ENCODE results near the gene NT5E.

Gene NT5E

GRCh38 chr6:85419046-85419759 lies 30.7 kb upstream of the NT5E start:
- Mint-ChIP-seq H3K36me3 (ENCODE audit: low read depth) (no peaks in the 10 kb centered on the region), H3K9me3 (no peaks in the 10 kb centered on the region), H3K27me3 (ENCODE audit: low read depth) (no peaks in the 10 kb centered on the region), H3K4me3 (no peak overlapping the region), H3K4me1 (peaks cover 25% of the 10 kb centered on the region), H3K27ac (peak overlapping the region; percentile 60 to 77 (median 73))
- TF ChIP-seq CTCF (IDR thresholded peaks at IDR 0.05; ENCODE audit: unreplicated experiment in 3 of 3): no peak

- Mint-ChIP-seq H3K4me1 (peaks cover 25% of the 10 kb centered on the region), H3K4me3 (no peak overlapping the region), H3K9me3 (peaks cover 4% of the 10 kb centered on the region), H3K36me3 (ENCODE audit: low read depth) (no peaks in the 10 kb centered on the region), H3K27me3 (ENCODE audit: low read depth) (no peaks in the 10 kb centered on the region), H3K27ac (no peak overlapping the region)
- no peak for TF ChIP-seq CTCF (IDR thresholded peaks at IDR 0.05; ENCODE audit: unreplicated experiment in 3 of 3)
These were observed 29.3 kb upstream of the NT5E start for GRCh38 chr6:85420551-85420950.

GRCh38 chr6:85421181-85421580 lies 28.7 kb upstream of the NT5E start:
- no peaks in the 10 kb centered on the region for H3K27me3 Mint-ChIP-seq (ENCODE audit: low read depth)
- H3K4me3 Mint-ChIP-seq: no peak overlapping the region
- no peaks in the 10 kb centered on the region for H3K36me3 Mint-ChIP-seq (ENCODE audit: low read depth)
- TF ChIP-seq CTCF (IDR thresholded peaks at IDR 0.05; ENCODE audit: unreplicated experiment in 3 of 3): no peak
- peaks cover 8% of the 10 kb centered on the region for H3K9me3 Mint-ChIP-seq
- peak overlapping the region in 1 of 3 experiments; percentile 5 for H3K27ac Mint-ChIP-seq
- peaks cover 21% of the 10 kb centered on the region for H3K4me1 Mint-ChIP-seq

GRCh38 chr6:85421972-85422371 lies 27.9 kb upstream of the NT5E start:
- Mint-ChIP-seq H3K4me1 (peaks cover 17% of the 10 kb centered on the region), H3K4me3 (no peak overlapping the region), H3K36me3 (ENCODE audit: low read depth) (no peaks in the 10 kb centered on the region), H3K27me3 (ENCODE audit: low read depth) (no peaks in the 10 kb centered on the region), H3K9me3 (peaks cover 12% of the 10 kb centered on the region), H3K27ac (no peak overlapping the region)
- no peak for TF ChIP-seq CTCF (IDR thresholded peaks at IDR 0.05; ENCODE audit: unreplicated experiment in 3 of 3)

- Mint-ChIP-seq H3K4me1 (peaks cover 13% of the 10 kb centered on the region), H3K36me3 (ENCODE audit: low read depth) (no peaks in the 10 kb centered on the region), H3K27me3 (ENCODE audit: low read depth) (no peaks in the 10 kb centered on the region), H3K4me3 (no peak overlapping the region), H3K27ac (no peak overlapping the region), H3K9me3 (peaks cover 18% of the 10 kb centered on the region)
- no peak for TF ChIP-seq CTCF (IDR thresholded peaks at IDR 0.05; ENCODE audit: unreplicated experiment in 3 of 3)
These were observed 26.9 kb upstream of the NT5E start for GRCh38 chr6:85422996-85423395.

- Mint-ChIP-seq H3K27me3 (ENCODE audit: low read depth) (no peaks in the 10 kb centered on the region), H3K4me3 (no peak overlapping the region), H3K4me1 (no peaks in the 10 kb centered on the region), H3K27ac (no peak overlapping the region), H3K9me3 (peaks cover 18% of the 10 kb centered on the region), H3K36me3 (ENCODE audit: low read depth) (no peaks in the 10 kb centered on the region)
- TF ChIP-seq CTCF (IDR thresholded peaks at IDR 0.05; ENCODE audit: unreplicated experiment in 3 of 3): no peak
These were observed 24.9 kb upstream of the NT5E start for GRCh38 chr6:85424981-85425380.

Data from nephron (organoid).